Fibroblast of villous mesenchyme (primary cell): ENCODE data around the gene PTK6. TPM values are rescaled to one million over a fixed set of nuclear protein-coding genes. Genes with fewer than 3 reads are reported as not detected.

Experiments used
- DNase-seq: peaks from one replicate; pipeline ENCODE4 v3.0.0-alpha.2; 2010; ENCODE audit warnings: low read depth
- H3K4me3 ChIP-seq: 2 replicates; pipeline ENCODE4 v1.5.1; 2011; ENCODE audit warnings: low read depth, mild to moderate bottlenecking, low read length
- CTCF ChIP-seq: IDR thresholded peaks from 2 replicates; pipeline ENCODE4 v1.5.1; 2012; ENCODE audit warnings: low read depth, mild to moderate bottlenecking, low read length; ENCODE audit not compliant: insufficient read depth
- total RNA-seq: library from RNA; depleted of rRNA; stranded (reverse); fragments of >200 nt; gene quantifications from 2 replicates; pipeline ENCODE4 v1.2.3, GENCODE V29; 2012

Gene PTK6
- total RNA-seq, 1 donor = under 0.01 TPM

GRCh38 chr20:63507083-63507743 lies 30.0 kb downstream of the PTK6 start:
- no peak overlapping the region for H3K4me3 ChIP-seq
- no peak for TF ChIP-seq CTCF
- no peak for DNase-seq

DNA sequence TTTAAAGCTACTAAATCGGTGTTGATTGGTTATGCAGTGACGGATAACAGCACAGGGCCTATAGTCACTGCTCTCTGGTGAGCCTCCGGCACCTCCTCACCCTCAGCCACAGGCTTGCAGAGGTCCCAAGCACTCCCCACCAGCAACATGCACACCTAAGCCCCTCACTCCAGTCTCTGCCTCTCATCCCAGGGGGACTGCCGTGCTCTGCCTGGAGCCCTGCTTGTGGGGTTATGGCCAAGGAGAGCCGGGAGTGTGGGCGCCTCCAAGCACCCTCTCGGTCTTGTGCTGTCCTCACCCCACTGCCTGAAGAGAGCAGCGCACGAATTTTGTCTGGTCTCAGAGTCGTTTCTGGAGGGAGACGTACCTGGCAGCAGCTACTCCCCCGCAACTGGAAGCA lies 31.5 kb downstream of the PTK6 start:
- H3K4me3 ChIP-seq = no peak overlapping the region
- DNase-seq = no peak
- TF ChIP-seq CTCF = no peak

GRCh38 chr20:63505281-63505680 lies 31.9 kb downstream of the PTK6 start:
- TF ChIP-seq CTCF = no peak
- DNase-seq = no peak
- H3K4me3 ChIP-seq = no peak overlapping the region

DNA sequence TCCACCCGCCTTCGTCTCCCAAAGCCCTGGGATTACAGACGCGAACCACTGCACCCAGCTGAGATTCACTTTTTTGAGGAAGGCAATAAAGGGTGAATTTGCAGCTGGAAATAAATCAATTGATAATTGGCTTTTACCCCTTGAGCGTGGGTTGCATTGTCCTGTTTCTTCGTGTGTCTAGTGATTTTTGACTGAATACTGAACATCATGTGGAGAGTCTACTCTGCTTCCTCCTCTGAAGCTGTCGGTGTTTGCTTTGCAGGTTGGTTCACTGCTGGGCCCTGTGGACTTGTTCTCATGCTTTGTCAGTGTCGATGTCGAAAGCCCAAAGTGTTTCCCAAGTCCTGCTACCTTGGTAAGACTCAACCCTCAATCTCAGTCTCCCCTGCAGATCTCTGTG lies 32.5 kb downstream of the PTK6 start:
- no peak for TF ChIP-seq CTCF
- DNase-seq = no peak
- no peak overlapping the region for H3K4me3 ChIP-seq

- no peak for TF ChIP-seq CTCF
- no peak for DNase-seq
- no peak overlapping the region for H3K4me3 ChIP-seq
Observed at GRCh38 chr20:63503524-63503923, 33.7 kb downstream of the PTK6 start.

DNA sequence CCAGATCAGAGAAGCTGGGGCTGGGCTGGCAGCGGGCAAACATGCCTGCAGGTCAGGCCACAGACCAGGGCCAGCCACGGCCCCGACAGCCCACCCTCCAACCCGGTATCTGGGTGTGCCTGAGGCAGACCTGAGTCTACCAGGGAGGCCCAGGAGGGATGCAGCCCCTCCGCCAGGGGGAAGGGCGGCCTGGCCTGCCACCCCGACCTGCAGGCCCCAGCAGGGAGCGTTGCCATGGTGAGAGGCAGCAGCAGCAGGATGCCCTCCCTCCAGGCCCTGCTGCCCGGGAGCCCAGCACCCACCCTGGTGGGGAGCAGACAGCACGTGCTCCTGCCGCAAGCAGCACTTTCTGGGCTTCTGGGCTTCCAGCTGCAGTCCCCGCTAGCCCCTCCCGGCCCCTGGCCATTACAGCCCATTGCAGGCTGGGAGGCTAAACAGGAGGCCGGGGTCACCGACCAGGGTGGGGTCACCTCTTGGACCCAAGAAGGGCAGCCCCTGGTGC lies 34.5 kb downstream of the PTK6 start:
- no peak for DNase-seq
- TF ChIP-seq CTCF = no peak

More for the DNA sequence above, 34.5 kb downstream of the PTK6 start:
- H3K4me3 ChIP-seq = no peak overlapping the region
